ENCODE measurements around the gene GABRG3. TPM values are rescaled to one million over a fixed set of nuclear protein-coding genes. Genes with fewer than 3 reads are reported as not detected.

GABRG3 gene
- total and polyA plus RNA-seq, 7 donors = not detected

DNA sequence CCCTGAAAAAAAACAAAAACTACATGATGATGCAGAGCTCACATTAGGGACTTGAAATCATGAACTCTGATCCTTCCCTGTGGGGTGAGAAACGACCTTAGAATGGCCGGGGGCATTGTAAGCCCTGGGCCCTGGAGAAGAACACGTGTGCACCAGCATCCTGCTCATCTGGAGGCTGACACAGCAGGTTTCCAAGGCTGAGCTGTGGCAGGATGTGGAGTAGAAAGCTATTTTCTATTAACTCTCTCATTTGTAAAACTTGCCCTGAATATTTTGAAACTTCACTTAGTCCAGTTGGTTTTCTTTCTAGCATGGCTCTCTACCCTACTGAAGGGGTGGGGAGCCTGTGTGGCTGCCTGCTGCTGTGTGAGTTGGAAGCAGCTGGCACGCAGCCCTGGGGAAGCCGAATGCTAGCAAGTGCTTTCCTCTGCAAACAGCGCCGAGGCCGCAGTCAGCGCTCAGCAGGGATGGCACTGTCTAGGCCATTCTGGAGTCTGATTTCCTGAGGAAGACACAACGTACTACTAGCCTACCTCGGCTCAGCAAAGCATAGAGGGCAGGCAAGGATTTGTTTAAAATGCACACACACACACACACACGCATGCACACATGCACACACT is 58.0 kb downstream of the GABRG3 start:
- 36 to 42% (median 36%) methylated on average over 12 of the region's 12 CpGs for WGBS, 3 donors
- Histone ChIP-seq H3K4me1 (no peaks in the 10 kb centered on the region), H3K27me3 (ENCODE audit: insufficient read depth in 3 of 3, low read length in 2 of 3) (no peaks in the 10 kb centered on the region), H3K9me3 (no peaks in the 10 kb centered on the region), H3K36me3 (ENCODE audit: insufficient read depth in 1 of 2, low read depth in 1 of 2) (no peaks in the 10 kb centered on the region), H3K4me3 (no peak overlapping the region), H3K27ac (no peak overlapping the region)
- intact Hi-C loops (cut with DNase I) = no loop called here
- TF ChIP-seq, protein P1, sequence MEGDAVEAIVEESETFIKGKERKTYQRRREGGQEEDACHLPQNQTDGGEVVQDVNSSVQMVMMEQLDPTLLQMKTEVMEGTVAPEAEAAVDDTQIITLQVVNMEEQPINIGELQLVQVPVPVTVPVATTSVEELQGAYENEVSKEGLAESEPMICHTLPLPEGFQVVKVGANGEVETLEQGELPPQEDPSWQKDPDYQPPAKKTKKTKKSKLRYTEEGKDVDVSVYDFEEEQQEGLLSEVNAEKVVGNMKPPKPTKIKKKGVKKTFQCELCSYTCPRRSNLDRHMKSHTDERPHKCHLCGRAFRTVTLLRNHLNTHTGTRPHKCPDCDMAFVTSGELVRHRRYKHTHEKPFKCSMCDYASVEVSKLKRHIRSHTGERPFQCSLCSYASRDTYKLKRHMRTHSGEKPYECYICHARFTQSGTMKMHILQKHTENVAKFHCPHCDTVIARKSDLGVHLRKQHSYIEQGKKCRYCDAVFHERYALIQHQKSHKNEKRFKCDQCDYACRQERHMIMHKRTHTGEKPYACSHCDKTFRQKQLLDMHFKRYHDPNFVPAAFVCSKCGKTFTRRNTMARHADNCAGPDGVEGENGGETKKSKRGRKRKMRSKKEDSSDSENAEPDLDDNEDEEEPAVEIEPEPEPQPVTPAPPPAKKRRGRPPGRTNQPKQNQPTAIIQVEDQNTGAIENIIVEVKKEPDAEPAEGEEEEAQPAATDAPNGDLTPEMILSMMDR (IDR thresholded peaks at IDR 0.05) = no peak
- ATAC-seq = no peak
- no peak for DNase-seq

DNA sequence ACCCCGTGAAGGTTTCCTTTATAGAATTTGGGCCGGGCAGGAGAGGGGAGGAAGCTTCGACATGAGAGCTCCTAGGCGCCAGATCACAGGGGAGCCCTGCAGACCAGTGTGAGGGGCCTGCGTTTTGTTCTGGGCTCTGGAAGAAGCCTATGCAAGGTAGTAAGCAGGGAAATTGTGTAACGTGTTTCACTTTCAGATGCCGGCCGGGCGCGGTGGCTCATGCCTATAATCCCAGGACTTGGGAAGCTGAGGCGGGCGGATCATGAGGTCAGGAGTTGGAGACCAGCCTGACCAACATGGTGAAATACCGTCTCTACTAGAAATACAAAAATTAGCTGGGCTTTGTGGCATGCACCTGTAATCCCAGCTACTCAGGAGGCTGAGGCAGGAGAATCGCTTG is 65.2 kb downstream of the GABRG3 start:
- TF ChIP-seq, protein P1 (IDR thresholded peaks at IDR 0.05) = no peak
- no peak overlapping the region for H3K27ac ChIP-seq
- intact Hi-C loops (cut with DNase I) = no loop called here
- ATAC-seq (no peak), DNase-seq (no peak)
- no peaks in the 10 kb centered on the region for H3K36me3 ChIP-seq (ENCODE audit: insufficient read depth in 1 of 2, low read depth in 1 of 2)
- WGBS, 3 donors = 87 to 90% (median 90%) methylated on average over 13 to 14 of the region's 14 CpGs
- H3K9me3 ChIP-seq = no peaks in the 10 kb centered on the region
- peaks cover 0 to 2% (median 0%) of the 10 kb centered on the region in 3 donors for H3K27me3 ChIP-seq (ENCODE audit: insufficient read depth in 3 of 3, low read length in 2 of 3)
- no peak overlapping the region for H3K4me3 ChIP-seq
- H3K4me1 ChIP-seq = no peaks in the 10 kb centered on the region

DNA sequence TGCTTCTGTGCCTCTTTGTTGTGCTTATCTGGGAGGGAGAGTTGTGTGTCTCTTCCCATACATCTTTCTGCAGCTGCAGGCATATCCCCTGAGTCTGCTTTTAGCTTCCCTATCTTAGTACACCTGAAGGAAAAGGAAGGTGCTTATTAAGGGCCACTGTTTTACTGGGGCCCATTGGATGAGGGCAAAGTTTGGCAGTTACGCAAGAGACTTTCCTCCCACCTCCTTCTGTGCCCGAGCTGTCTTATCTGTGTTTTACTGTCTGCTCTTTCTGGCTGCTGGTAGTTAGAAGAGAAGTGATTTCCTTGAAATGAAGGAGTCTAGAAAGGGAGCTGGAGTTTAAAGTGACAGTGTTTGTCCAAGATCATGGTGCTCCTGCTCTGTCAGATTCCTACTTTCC is 66.5 kb downstream of the GABRG3 start:
- WGBS, 3 donors = 69 to 85% (median 71%) methylated on average over 2 of the region's 2 CpGs
- TF ChIP-seq, protein P1 (IDR thresholded peaks at IDR 0.05) = no peak
- intact Hi-C loops (cut with DNase I) = no loop called here
- no peak overlapping the region for H3K27ac ChIP-seq
- DNase-seq (no peak), ATAC-seq (no peak)
- no peaks in the 10 kb centered on the region for H3K36me3 ChIP-seq (ENCODE audit: insufficient read depth in 1 of 2, low read depth in 1 of 2)
- no peaks in the 10 kb centered on the region for H3K4me1 ChIP-seq
- no peaks in the 10 kb centered on the region for H3K9me3 ChIP-seq
- no peak overlapping the region for H3K4me3 ChIP-seq
- peaks cover 0 to 2% (median 0%) of the 10 kb centered on the region in 3 donors for H3K27me3 ChIP-seq (ENCODE audit: insufficient read depth in 3 of 3, low read length in 2 of 3)

DNA sequence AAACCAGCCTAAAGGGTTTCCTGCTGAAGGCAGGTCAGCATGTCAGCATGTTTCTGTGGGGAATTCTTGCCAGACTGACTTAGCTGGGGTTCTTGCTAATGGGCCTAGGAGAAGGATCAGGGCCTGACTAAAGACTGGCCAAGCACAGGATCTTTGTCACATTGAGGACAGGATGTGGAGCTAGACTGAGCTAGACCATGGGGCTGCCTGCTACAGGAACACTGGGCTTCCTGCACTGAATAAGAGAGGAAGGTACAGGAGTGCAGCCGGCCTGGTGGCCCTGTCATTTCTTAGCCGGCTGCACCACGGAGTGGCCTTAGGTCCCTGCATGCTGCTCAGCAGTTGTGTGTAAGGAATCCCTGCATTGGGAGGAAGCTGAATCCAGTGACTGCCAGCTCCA is 68.2 kb downstream of the GABRG3 start:
- Histone ChIP-seq H3K27me3 (ENCODE audit: insufficient read depth in 3 of 3, low read length in 2 of 3) (peaks cover 0 to 2% (median 0%) of the 10 kb centered on the region in 3 donors), H3K9me3 (no peaks in the 10 kb centered on the region), H3K27ac (no peak overlapping the region), H3K4me1 (no peaks in the 10 kb centered on the region), H3K4me3 (no peak overlapping the region), H3K36me3 (ENCODE audit: insufficient read depth in 1 of 2, low read depth in 1 of 2) (no peaks in the 10 kb centered on the region)
- no peak for DNase-seq
- no peak for ATAC-seq
- 70 to 84% (median 80%) methylated on average over 3 of the region's 3 CpGs for WGBS, 3 donors
- TF ChIP-seq, protein P1 (IDR thresholded peaks at IDR 0.05) = no peak
- intact Hi-C loops (cut with DNase I) = no loop called here

DNA sequence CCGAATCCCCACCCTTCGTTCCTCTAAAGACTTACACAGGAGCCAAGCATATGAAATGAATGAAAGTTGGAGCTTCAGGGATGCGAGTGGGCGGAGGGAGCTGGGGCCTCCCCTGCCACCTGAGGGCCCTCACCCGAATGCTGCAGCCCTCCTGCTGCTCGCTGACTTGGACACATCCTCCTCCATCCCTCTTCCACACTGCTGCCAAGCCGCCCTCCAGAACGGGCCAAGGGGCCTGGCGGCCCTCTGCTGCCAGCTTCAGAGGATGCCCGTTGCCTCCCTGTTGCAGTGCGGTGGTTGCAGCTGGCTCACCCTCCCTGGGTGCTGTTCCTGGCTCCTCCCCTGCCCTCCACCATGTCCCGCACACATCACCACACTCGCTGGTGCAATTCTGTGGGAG is 71.2 kb downstream of the GABRG3 start:
- Histone ChIP-seq H3K4me1 (no peaks in the 10 kb centered on the region), H3K27me3 (ENCODE audit: insufficient read depth in 3 of 3, low read length in 2 of 3) (no peaks in the 10 kb centered on the region), H3K27ac (no peak overlapping the region), H3K4me3 (no peak overlapping the region), H3K9me3 (no peaks in the 10 kb centered on the region), H3K36me3 (ENCODE audit: insufficient read depth in 1 of 2, low read depth in 1 of 2) (no peaks in the 10 kb centered on the region)
- intact Hi-C loops (cut with DNase I) = no loop called here
- 77 to 85% (median 82%) methylated on average over 13 of the region's 13 CpGs for WGBS, 3 donors
- ATAC-seq (no peak), DNase-seq (no peak)
- TF ChIP-seq, protein P1 (IDR thresholded peaks at IDR 0.05) = no peak

All from psoas muscle (tissue), 8 donors.